NCI-H2029 treated with DMSO at 0.1 percent for 48 hours (cell line): Measurements from ENCODE around the gene ZC3HAV1L.
"Not testable (repeated sequence)": the region's sequence is repeated elsewhere in the genome, so short reads cannot be mapped to it uniquely, and the experiment has no call there.

Experiments
- DNase-seq: peaks from one replicate; lab custom pipeline; 2025; lab: John Stamatoyannopoulos, UW

Gene ZC3HAV1L

GRCh38 chr7:139018910-139019309 is 16.9 kb downstream of the ZC3HAV1L start:
- no peak for DNase-seq

GRCh38 chr7:139016931-139017511 is 18.8 kb downstream of the ZC3HAV1L start:
- DNase-seq = peak; percentile 66

DNA sequence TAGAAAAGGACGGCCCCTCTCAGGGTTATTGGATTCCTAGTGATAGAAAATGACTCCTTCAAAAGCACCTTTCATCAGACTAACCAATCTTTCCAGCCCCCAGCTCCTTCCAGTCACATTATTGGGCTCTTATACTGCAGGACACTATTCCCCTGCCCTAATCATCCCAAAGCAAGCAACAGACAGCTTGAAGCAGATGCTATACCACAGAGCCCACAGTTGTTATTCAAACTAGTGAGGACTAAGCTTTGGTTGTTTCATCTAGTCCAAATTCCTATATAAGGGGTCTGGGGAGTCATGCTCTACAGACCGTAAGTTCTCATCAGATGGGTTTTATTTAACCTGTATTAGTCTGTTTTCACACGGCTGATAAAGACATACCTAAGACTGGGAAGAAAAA is 24.5 kb downstream of the ZC3HAV1L start:
- DNase-seq = no peak

DNA sequence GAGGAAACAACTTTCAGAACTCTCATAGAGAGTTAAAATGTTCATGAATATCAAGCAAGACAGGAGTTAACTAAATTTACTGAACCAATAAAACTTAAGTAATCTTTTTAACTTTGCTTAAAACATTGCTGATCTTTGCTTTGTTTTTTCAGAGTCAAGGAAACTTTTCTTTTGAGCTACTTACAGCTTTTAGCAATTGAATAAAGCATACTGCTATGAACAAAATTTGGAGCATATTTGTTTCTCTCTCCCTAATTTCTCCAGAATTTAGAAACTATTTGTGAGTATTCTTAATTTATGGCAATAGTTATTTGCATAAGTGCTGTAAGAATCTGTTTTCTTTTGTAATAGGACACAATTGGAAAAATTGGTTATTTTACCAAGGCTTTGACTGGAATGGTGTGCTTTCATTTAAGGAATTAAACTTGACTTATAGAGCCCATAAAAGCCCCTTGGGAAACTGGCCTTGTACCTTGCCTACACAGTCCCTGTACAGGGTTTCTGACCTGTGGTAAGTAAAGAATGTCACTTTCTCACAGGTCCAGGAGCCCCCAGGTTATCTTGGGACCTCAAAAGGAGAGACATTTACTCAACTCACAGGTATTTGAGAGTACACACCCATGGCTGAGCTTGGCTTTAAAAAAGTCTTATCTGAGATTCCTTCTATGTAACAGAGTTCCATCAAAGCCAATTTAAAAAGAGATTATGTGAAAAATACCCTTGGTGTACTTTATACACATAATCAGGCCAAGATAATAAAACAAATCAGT is 31.3 kb downstream of the ZC3HAV1L start:
- no peak for DNase-seq

DNA sequence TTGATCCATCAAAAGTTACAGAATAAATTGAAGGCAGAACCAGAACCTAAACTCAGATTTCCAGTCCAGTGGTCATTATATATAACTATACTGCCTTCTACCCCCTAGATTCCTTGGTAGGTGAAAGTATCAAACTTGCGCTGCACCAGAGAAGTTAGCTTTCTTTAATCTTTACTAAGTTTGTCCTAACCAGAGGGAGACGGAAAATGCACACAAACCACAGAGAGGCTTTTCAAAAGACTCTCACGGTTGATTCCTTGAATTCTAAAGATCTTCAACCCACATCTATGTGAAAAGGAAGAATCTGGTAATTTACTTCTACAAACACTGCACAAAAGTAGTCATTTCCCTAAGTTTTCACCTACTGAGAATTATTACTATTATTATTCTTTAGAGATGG is 36.4 kb downstream of the ZC3HAV1L start:
- no peak for DNase-seq

DNA sequence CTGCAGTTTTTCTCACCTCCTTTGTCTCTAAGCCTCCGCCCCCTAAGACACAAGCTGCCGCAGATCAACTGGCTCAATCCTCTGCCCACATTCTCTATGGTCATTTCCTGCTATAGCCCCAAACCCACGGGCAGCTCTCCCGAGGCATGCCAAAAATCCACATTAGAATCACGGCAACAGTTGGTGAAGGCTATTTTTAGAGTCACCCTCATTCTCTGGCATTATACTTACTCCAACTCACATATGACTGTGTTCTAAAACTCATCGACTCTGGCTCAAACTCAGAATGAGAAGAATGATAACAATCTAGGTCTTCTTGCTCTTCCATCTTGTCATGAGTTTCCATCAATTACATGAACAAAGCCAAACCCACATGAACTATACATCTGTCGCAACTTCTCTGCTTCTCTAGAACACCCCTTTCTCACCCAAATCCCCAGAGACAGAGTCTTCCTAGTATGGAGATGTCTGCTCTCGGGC is 43.8 kb downstream of the ZC3HAV1L start:
- DNase-seq = no peak

- no peak for DNase-seq
These were observed 48.2 kb downstream of the ZC3HAV1L start for GRCh38 chr7:138987686-138988085.

- DNase-seq = no peak
These were observed 53.6 kb downstream of the ZC3HAV1L start for GRCh38 chr7:138982204-138982623.

GRCh38 chr7:138981332-138982203 is 54.3 kb downstream of the ZC3HAV1L start, which contains the start of gene KIAA1549:
TSS of gene KIAA1549 (minus strand) at chr7:138981389. CDS start at chr7:138981269, 120 bp downstream.
- DNase-seq = no peak

DNA sequence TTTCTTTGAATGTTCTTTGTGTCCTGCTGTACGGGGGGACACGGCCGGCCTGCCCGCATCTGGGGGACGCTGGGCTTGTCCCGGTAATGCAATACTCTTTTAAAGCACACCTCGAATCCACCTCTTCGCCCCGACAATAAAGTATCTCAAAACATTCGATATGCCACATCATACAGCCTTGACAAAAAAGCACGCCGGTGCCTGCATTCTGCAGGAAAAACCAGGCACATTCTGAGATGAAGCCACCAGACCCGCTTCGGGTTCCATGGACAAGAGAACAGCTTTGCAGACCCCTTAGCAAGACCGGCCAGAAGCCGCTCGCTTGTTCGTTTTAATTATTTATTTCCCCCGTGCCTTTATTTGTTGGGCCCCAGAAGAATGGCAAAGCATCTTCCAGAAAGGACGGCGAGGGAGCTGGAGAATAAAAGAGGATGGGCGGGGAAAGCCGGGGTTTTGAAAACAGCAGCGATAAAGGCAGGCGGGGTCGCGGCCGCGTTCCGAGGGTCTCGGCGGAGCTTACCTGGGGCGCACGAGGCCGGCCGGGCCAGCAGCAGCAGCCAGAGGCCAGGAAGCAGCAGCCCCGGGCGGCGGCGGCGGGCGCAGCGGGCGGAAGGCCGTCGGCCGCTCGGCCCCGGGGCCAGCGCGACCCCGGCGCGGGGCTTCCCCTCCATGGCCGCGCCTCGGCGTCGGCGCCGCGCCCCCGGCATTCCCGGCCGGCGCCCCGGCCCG is 55.1 kb downstream of the ZC3HAV1L start:
- no peak for DNase-seq

DNA sequence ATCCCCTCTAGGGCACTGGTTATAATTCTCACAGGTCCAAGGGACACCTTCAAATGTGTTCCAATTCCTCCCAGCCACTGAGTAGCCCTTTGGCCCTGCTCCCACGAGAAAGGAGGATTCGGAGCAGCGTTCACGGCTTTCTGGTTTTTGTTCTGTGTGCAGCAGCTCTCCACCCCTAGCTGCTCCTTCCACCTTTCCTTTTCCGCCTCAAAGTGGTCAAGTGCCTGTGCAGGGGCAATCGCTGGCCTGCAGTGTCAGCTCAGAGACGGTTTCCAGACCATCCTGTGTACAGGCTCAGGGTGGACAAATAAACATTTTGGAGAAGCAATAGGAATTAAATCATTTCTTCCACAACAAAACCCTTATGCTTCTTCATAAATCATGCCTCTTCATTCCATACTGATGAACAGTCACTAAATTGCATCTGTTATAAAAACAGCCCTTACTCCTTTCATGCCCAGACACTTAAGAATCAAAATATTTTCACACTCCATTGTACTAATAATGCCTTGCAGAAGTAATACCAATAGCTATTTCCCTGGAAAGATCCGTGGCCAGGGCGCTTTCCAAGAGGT is 55.8 kb downstream of the ZC3HAV1L start:
- no peak for DNase-seq

- no peak for DNase-seq
These were observed 56.4 kb downstream of the ZC3HAV1L start for GRCh38 chr7:138979226-138979979.

GRCh38 chr7:138978541-138979184 is 57.2 kb downstream of the ZC3HAV1L start:
- no peak for DNase-seq

GRCh38 chr7:138976161-138976560 is 59.7 kb downstream of the ZC3HAV1L start:
- not testable (repeated sequence) for DNase-seq
